ENCODE measurements around the gene CYP4Z1. TPM values are rescaled to one million over a fixed set of nuclear protein-coding genes. Genes with fewer than 3 reads are reported as not detected.
"Not testable (repeated sequence)": the region's sequence is repeated elsewhere in the genome, so short reads cannot be mapped to it uniquely, and the experiment has no call there.

CYP4Z1 gene
- polyA plus RNA-seq, 1 experiment = not detected

- ChIA-PET CTCF (no interaction called here), POLR2A (no interaction called here)
- H3K4me3 ChIP-seq (ENCODE audit: low read depth, low read length) = no peak overlapping the region
- H3K27ac ChIP-seq (ENCODE audit: low read depth, low read length) = no peak overlapping the region
- TF ChIP-seq CTCF (IDR thresholded peaks at IDR 0.05; ENCODE audit: low read depth, low read length) = no peak
- H3K9me3 ChIP-seq (ENCODE audit: control insufficient read depth, insufficient read depth, low read length) = no peaks in the 10 kb centered on the region
- DNase-seq (ENCODE audit: low read depth, low spot score) = no peak
- H3K27me3 ChIP-seq (ENCODE audit: control insufficient read depth, insufficient read depth, low read length) = no peaks in the 10 kb centered on the region
These were observed 36.7 kb upstream of the CYP4Z1 start for GRCh38 chr1:47030170-47030805.

GRCh38 chr1:47031059-47031458 lies 36.0 kb upstream of the CYP4Z1 start:
- ChIA-PET CTCF (no interaction called here), POLR2A (no interaction called here)
- Histone ChIP-seq H3K27ac (ENCODE audit: low read depth, low read length) (no peak overlapping the region), H3K4me3 (ENCODE audit: low read depth, low read length) (no peak overlapping the region), H3K9me3 (ENCODE audit: control insufficient read depth, insufficient read depth, low read length) (no peaks in the 10 kb centered on the region), H3K27me3 (ENCODE audit: control insufficient read depth, insufficient read depth, low read length) (no peaks in the 10 kb centered on the region)
- no peak for TF ChIP-seq CTCF (IDR thresholded peaks at IDR 0.05; ENCODE audit: low read depth, low read length)
- no peak for DNase-seq (ENCODE audit: low read depth, low spot score)

- Histone ChIP-seq H3K4me3 (ENCODE audit: low read depth, low read length) (no peak overlapping the region), H3K27ac (ENCODE audit: low read depth, low read length) (no peak overlapping the region), H3K9me3 (ENCODE audit: control insufficient read depth, insufficient read depth, low read length) (no peaks in the 10 kb centered on the region), H3K27me3 (ENCODE audit: control insufficient read depth, insufficient read depth, low read length) (no peaks in the 10 kb centered on the region)
- ChIA-PET CTCF (no interaction called here), POLR2A (no interaction called here)
- no peak for DNase-seq (ENCODE audit: low read depth, low spot score)
- no peak for TF ChIP-seq CTCF (IDR thresholded peaks at IDR 0.05; ENCODE audit: low read depth, low read length)
These were observed 35.4 kb upstream of the CYP4Z1 start for GRCh38 chr1:47031585-47031984.

GRCh38 chr1:47036764-47037163 lies 30.3 kb upstream of the CYP4Z1 start:
- no peak for DNase-seq (ENCODE audit: low read depth, low spot score)
- ChIA-PET CTCF (no interaction called here), POLR2A (no interaction called here)
- H3K27ac ChIP-seq (ENCODE audit: low read depth, low read length) = no peak overlapping the region
- H3K9me3 ChIP-seq (ENCODE audit: control insufficient read depth, insufficient read depth, low read length) = no peaks in the 10 kb centered on the region
- H3K4me3 ChIP-seq (ENCODE audit: low read depth, low read length) = no peak overlapping the region
- TF ChIP-seq CTCF (IDR thresholded peaks at IDR 0.05; ENCODE audit: low read depth, low read length) = no peak
- no peaks in the 10 kb centered on the region for H3K27me3 ChIP-seq (ENCODE audit: control insufficient read depth, insufficient read depth, low read length)

- no peak for TF ChIP-seq CTCF (IDR thresholded peaks at IDR 0.05; ENCODE audit: low read depth, low read length)
- CTCF ChIA-PET = no interaction called here
- H3K27me3 ChIP-seq (ENCODE audit: control insufficient read depth, insufficient read depth, low read length) = no peaks in the 10 kb centered on the region
These were observed 7.7 kb upstream of the CYP4Z1 start for GRCh38 chr1:47059376-47059775.

GRCh38 chr1:47069080-47069479 lies 2.0 kb downstream of the CYP4Z1 start:
- CTCF ChIA-PET; H3K4me3 ChIP-seq (ENCODE audit: low read depth, low read length); H3K9me3 ChIP-seq (ENCODE audit: control insufficient read depth, insufficient read depth, low read length); POLR2A ChIA-PET; H3K27ac ChIP-seq (ENCODE audit: low read depth, low read length); DNase-seq (ENCODE audit: low read depth, low spot score); H3K27me3 ChIP-seq (ENCODE audit: control insufficient read depth, insufficient read depth, low read length): not testable (repeated sequence)

More at GRCh38 chr1:47059376-47059775, 7.7 kb upstream of the CYP4Z1 start:
- Histone ChIP-seq H3K4me3 (ENCODE audit: low read depth, low read length) (no peak overlapping the region), H3K9me3 (ENCODE audit: control insufficient read depth, insufficient read depth, low read length) (no peaks in the 10 kb centered on the region), H3K27ac (ENCODE audit: low read depth, low read length) (no peak overlapping the region)
- POLR2A ChIA-PET = no interaction called here
- no peak for DNase-seq (ENCODE audit: low read depth, low spot score)

- POLR2A ChIA-PET; H3K4me3 ChIP-seq (ENCODE audit: low read depth, low read length); DNase-seq (ENCODE audit: low read depth, low spot score); H3K27ac ChIP-seq (ENCODE audit: low read depth, low read length); H3K27me3 ChIP-seq (ENCODE audit: control insufficient read depth, insufficient read depth, low read length); H3K9me3 ChIP-seq (ENCODE audit: control insufficient read depth, insufficient read depth, low read length); CTCF ChIA-PET: not testable (repeated sequence)
These were observed 2.5 kb downstream of the CYP4Z1 start for GRCh38 chr1:47069509-47069908.
